Colonic mucosa (tissue), 4 donors: ENCODE measurements around the gene PSMF1. TPM values are rescaled to one million over a fixed set of nuclear protein-coding genes. Genes with fewer than 3 reads are reported as not detected.

ENCODE experiments used
- DNase-seq: peaks from one replicate; pipeline ENCODE4 v3.0.0-alpha.2; 2020
- H3K27ac ChIP-seq: fragments of 200-600 bp; one replicate; pipeline ENCODE4 v1.8.0; 2021
- H3K27me3 ChIP-seq: fragments of 200-600 bp; one replicate; pipeline ENCODE4 v1.8.0; 2021
- H3K36me3 ChIP-seq: fragments of 200-600 bp; one replicate; pipeline ENCODE4 v1.8.0; 2021
- H3K4me1 ChIP-seq: fragments of 200-600 bp; one replicate; pipeline ENCODE4 v1.8.0; 2021; ENCODE audit warnings: mild to moderate bottlenecking
- H3K4me3 ChIP-seq: fragments of 200-600 bp; one replicate; pipeline ENCODE4 v1.8.0; 2021
- H3K9ac ChIP-seq, 2 donors: one replicate each; pipeline ENCODE4 v1.7.0; 2013; ENCODE audit warnings: control low read depth in 2 of 2, low read depth in 2 of 2, low read length in 2 of 2
- H3K9me3 ChIP-seq: fragments of 200-600 bp; one replicate; pipeline ENCODE4 v1.8.0; 2021
- CTCF ChIP-seq: fragments of 200-600 bp; IDR thresholded peaks from one replicate; pipeline ENCODE4 v1.8.0; 2022; ENCODE audit warnings: antibody characterized with exemption, mild to moderate bottlenecking
- intact Hi-C: fragments of 100-400 bp; cut with DNase I; formaldehyde crosslinking; loops from one replicate; pipeline ENCODE4 v1.14.1; 2022
- total RNA-seq, 2 donors: library from RNA; stranded (reverse); fragmentation: NEBNext Ultra II Directional in 1 of 2; extraction: Animal tissue kit (Norgen Biotek cat#: 25700) in 1 of 2; gene quantifications; one replicate each; pipeline ENCODE4 v1.2.1, GENCODE V29; 2021
- donor health status: healthy.
- donor health status: DM: no; HTN: no; CAD: no.
- donor health status: DM: no; HTN: no; CAD: no.

PSMF1 gene
- 100 to 1,000 TPM; 138 to 163 TPM for total RNA-seq

- H3K27me3 ChIP-seq = no peaks in the 10 kb centered on the region
- peak within 1 kb of the TSS; percentile 94 to 98 for H3K9ac ChIP-seq
- intact Hi-C loops = no loop called here
- H3K9me3 ChIP-seq = no peaks in the 10 kb centered on the region
- no peak for TF ChIP-seq CTCF
- no peaks in the 10 kb centered on the region for H3K36me3 ChIP-seq
- H3K4me1 ChIP-seq = peaks cover 20% of the 10 kb centered on the region
- peak within 1 kb of the TSS; percentile 94 for H3K4me3 ChIP-seq
- peak; percentile 96 for DNase-seq
- peak within 1 kb of the TSS; percentile 74 for H3K27ac ChIP-seq
These were observed at the start of gene PSMF1 for GRCh38 chr20:1118336-1119127. PSMF1 (plus strand) TSS chr20:1118602; CDS start chr20:1118774, 172 bp downstream.

GRCh38 chr20:1072258-1072657, 46.1 kb upstream of the PSMF1 start:
- Histone ChIP-seq H3K9me3 (no peaks in the 10 kb centered on the region), H3K4me3 (no peak overlapping the region), H3K4me1 (no peaks in the 10 kb centered on the region), H3K9ac (no peak overlapping the region), H3K36me3 (no peaks in the 10 kb centered on the region), H3K27me3 (no peaks in the 10 kb centered on the region), H3K27ac (no peak overlapping the region)
- intact Hi-C loops = no loop called here
- no peak for DNase-seq
- no peak for TF ChIP-seq CTCF

GRCh38 chr20:1075616-1076015, 42.8 kb upstream of the PSMF1 start:
- intact Hi-C loops = no loop called here
- no peak overlapping the region for H3K4me3 ChIP-seq
- no peak for TF ChIP-seq CTCF
- no peaks in the 10 kb centered on the region for H3K27me3 ChIP-seq
- no peak overlapping the region for H3K27ac ChIP-seq
- H3K9me3 ChIP-seq = no peaks in the 10 kb centered on the region
- DNase-seq = no peak
- no peaks in the 10 kb centered on the region for H3K4me1 ChIP-seq
- no peaks in the 10 kb centered on the region for H3K36me3 ChIP-seq
- no peak overlapping the region for H3K9ac ChIP-seq

- Histone ChIP-seq H3K27me3 (no peaks in the 10 kb centered on the region), H3K36me3 (no peaks in the 10 kb centered on the region), H3K9ac (no peak overlapping the region), H3K27ac (no peak overlapping the region), H3K9me3 (no peaks in the 10 kb centered on the region), H3K4me1 (no peaks in the 10 kb centered on the region), H3K4me3 (no peak overlapping the region)
- no peak for DNase-seq
- TF ChIP-seq CTCF = no peak
- intact Hi-C loops = no loop called here
These were observed 36.5 kb upstream of the PSMF1 start for GRCh38 chr20:1081891-1082290.

- H3K9me3 ChIP-seq = no peaks in the 10 kb centered on the region
- no peak overlapping the region for H3K4me3 ChIP-seq
- H3K36me3 ChIP-seq = no peaks in the 10 kb centered on the region
- intact Hi-C loops = no loop called here
- H3K27me3 ChIP-seq = no peaks in the 10 kb centered on the region
- H3K27ac ChIP-seq = no peak overlapping the region
- DNase-seq = no peak
- H3K4me1 ChIP-seq = no peaks in the 10 kb centered on the region
- no peak overlapping the region for H3K9ac ChIP-seq
- TF ChIP-seq CTCF = no peak
These were observed 34.8 kb upstream of the PSMF1 start for GRCh38 chr20:1083431-1084080.
